ENCODE results near the gene PRRG3. TPM values are rescaled to one million over a fixed set of nuclear protein-coding genes. Genes with fewer than 3 reads are reported as not detected.

The PRRG3 gene
- total RNA-seq, 1 experiment from 2014 or later = not detected

DNA sequence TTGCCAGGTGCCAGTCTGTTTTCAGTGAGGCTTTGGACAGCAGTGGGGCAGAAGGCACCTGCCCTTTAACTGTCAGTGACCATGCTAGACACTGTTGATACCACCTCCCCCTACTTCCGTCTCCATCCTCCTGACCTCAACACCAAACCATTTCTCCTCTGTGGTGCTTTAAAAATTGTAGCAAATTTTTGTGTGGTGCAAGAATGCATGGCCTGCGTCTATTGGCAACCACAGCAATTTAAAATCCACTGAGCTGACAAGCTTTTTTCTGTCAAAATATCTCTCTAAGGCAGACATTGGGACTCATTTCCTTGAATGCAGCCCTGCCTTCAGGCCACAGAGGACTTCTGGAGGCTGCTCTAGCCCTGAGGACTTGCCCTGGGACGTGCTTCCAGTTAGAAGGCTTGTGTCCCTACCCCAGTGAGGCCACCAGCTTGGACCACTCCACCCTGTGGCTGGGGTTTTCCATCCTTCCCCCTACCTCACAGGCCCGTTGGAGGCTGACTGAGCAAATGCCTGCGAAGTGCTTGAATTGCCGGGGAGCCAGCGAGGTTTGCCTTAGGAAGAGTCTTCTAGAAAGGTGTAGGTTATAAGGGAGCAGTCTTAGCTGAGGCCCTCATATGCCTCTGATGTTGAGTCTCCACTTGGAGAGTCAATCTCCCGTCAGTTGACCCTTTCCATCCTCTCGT lies 6.9 kb downstream of the PRRG3 start:
- no peaks in the 10 kb centered on the region for H3K36me3 ChIP-seq
- H3K4me3 ChIP-seq = no peak overlapping the region
- H3K27me3 ChIP-seq = no peaks in the 10 kb centered on the region
- H3K9me3 ChIP-seq = no peaks in the 10 kb centered on the region
- no peak for DNase-seq

DNA sequence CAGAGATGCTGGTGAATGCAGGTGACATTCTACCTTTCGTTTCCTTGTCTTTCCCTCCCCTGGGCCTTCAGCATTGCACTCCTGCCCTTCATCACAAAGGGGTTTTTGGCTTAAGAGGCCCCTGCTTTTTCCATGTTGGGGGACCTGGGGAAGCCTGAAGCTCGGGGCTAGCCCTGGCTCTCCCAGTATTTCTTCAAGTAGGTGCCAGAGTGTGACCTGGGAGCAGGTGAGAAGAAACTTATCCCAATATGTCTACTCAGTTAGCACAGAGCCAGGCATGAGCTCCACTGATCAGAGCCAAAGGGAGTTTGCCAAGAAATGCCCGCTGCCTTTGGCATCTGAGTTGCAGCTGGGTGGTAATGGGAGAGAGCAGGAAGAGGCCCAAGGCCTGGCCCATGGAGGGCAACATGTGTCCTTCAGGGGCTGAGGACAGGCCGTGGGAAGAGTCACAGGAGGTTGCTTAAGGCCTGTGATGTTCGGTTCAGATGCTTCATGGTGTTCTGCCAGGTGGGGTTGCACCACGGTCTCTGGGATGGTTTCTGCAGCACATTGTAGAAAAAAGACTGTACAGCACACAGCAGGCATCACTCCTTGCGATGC lies 7.6 kb downstream of the PRRG3 start:
- no peak for DNase-seq

DNA sequence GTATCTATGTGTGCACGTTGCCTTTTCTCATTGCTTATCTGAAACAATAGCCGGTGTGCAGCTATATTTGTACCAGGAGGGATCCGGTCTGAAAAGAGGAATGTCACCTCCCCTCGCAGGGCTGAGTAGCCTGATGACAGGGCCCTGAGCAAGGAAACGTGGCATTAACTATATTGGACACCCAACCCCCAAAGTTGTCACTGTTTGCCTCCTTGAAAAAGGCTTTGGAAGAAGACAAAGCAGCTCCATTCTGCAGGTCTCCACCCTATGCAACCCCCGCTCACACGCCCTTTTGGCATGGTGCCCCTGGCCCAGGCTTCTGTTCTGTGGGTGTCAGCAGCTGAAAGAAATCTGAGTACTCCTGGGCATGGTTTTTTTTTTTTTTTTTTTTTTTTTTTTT lies 8.2 kb downstream of the PRRG3 start:
- peak; percentile 47 for DNase-seq
- no peak overlapping the region for H3K4me3 ChIP-seq
- H3K9me3 ChIP-seq = no peaks in the 10 kb centered on the region

More for the DNA sequence above, 7.6 kb downstream of the PRRG3 start:
- Histone ChIP-seq H3K9me3 (no peaks in the 10 kb centered on the region), H3K36me3 (no peaks in the 10 kb centered on the region), H3K4me3 (no peak overlapping the region), H3K27me3 (no peaks in the 10 kb centered on the region)

DNA sequence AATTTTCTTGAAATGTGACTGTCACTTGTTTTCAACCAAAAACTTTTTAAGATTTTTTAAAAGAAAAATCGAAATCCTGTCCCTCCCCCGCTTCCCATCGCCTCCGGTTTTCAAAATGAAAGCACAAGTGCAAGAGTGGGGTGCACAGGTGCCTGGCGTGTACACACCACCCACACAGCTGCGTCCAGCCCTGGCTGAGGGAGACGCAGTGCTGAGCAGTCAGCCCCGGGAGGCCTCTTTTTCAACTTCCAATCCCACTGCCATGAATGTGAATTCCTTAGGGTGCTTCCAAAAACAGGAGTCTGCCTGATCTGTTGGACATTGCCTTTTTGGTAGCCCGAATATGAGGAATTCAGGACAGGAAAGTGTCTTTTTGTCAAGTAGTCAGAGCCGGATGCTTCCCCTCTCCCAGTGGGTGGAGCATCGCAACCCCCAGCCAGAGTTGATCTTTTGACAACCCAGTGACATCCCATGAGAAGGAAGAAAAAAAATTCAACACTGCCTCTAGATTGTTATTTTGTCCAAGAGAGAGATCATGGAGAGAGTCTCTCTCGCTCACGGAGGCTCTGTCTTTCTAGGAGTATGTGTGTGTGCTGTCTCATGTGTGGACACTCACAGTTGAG lies 8.9 kb downstream of the PRRG3 start:
- no peak overlapping the region for H3K4me3 ChIP-seq
- no peak for DNase-seq

More for the DNA sequence above, 8.2 kb downstream of the PRRG3 start:
- H3K36me3 ChIP-seq = no peaks in the 10 kb centered on the region
- no peaks in the 10 kb centered on the region for H3K27me3 ChIP-seq

DNA sequence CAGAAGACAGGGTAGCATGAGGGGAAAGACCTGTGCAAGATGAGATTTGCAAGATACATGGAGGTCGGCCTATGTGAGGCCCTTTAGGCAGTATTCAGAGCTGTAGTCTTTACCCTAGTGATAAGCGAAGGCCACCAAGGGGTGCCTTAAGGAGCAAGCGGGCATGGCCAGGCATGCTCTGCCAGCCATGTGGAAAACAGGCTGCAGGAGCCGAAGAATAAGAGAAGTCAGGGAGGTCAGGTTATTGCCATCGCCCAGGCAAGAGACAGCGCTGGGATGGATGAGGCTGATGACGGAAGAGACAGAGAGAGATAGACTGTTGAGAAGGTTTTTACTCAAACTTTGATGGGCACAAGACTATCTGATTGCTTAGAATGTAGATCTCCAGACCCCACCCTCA lies 13.6 kb downstream of the PRRG3 start:
- Histone ChIP-seq H3K9me3 (no peaks in the 10 kb centered on the region), H3K4me3 (no peak overlapping the region), H3K36me3 (no peaks in the 10 kb centered on the region), H3K27me3 (no peaks in the 10 kb centered on the region)
- no peak for DNase-seq

More for the DNA sequence above, 8.9 kb downstream of the PRRG3 start:
- no peaks in the 10 kb centered on the region for H3K27me3 ChIP-seq
- H3K9me3 ChIP-seq = no peaks in the 10 kb centered on the region
- H3K36me3 ChIP-seq = no peaks in the 10 kb centered on the region

DNA sequence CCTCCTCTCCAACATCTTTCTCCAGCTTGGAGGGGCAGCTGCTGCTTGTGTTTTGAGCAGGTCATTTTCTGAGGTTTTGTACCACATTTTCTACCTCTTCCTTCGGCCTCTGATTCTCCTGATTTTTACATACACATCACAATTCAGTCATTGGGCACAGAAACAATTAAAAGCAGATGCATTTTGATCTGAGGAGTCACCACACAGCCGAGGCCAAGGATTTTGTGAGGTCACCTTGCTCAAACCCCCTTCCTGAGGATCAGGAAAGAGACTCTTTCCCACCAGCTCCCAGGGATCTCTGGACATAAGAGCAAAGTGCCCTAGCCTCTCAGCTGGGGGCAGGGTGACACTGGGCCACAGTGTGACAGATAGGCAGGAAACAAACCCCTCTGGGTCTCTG lies 15.2 kb downstream of the PRRG3 start:
- no peak overlapping the region for H3K4me3 ChIP-seq
- no peaks in the 10 kb centered on the region for H3K36me3 ChIP-seq
- no peak for DNase-seq
- H3K27me3 ChIP-seq = no peaks in the 10 kb centered on the region
- H3K9me3 ChIP-seq = no peaks in the 10 kb centered on the region

DNA sequence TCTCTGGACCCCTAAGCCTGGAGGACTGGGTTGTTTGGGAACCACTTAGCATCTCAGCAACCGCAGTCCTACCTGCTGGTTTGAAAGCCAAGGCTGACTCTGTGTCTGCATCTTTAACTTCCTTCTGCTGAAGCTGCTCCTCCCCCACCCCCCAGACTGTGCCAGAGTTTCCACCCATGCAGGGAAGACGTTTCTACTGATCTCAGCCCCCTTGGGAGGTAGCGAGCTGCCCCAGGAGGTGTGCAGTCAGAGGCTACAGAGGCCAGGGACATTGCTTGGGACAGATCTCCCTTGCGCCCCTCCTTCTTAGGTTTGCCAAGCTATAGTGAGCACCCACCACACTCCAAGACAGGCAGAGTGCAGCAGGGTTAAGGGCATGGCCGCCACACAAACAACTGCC lies 15.9 kb downstream of the PRRG3 start:
- no peaks in the 10 kb centered on the region for H3K9me3 ChIP-seq
- DNase-seq = no peak
- no peak overlapping the region for H3K4me3 ChIP-seq
- H3K36me3 ChIP-seq = no peaks in the 10 kb centered on the region
- no peaks in the 10 kb centered on the region for H3K27me3 ChIP-seq

DNA sequence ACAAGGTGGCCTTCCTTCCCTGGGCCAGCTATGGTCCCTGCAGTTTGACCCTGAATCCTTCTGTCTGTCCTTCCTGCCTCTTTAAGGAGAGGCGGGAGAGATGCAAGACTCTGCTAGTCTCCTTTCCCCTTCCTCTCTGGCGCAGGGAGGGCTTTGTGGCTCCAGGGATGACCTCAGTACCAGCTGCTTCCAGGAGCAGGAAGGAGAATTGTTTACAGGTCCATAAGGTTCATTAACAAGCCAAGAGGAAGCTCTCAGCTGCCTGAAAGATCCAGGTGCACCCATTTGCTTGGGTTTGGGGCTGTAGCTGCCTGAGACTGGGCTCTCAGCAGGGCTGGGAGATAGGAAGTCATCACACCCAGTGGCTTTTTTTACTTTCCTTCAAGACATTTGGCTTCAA lies 16.5 kb downstream of the PRRG3 start:
- peak; percentile 57 for DNase-seq
- Histone ChIP-seq H3K9me3 (no peaks in the 10 kb centered on the region), H3K4me3 (no peak overlapping the region), H3K36me3 (no peaks in the 10 kb centered on the region), H3K27me3 (no peaks in the 10 kb centered on the region)

DNA sequence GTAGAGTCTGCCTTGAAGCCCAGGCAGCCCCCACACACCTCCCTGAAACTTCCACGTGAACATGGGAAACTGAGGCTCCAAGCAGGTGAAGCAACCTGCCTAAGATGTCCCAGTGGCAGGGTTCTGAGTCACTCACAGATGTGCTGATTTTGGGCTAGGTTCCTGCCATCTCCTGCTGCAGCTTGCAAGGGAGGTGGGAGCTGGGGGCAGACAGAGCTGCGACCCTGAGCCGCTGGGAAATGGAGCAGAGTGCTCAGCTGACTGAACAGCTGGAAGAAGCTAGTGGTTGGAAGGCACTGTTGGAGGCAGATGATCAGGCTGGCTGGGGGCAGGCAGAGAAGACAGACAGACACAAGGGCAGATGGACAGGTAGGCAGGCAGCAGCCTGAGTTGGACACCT lies 17.0 kb downstream of the PRRG3 start:
- Histone ChIP-seq H3K9me3 (no peaks in the 10 kb centered on the region), H3K36me3 (no peaks in the 10 kb centered on the region), H3K4me3 (no peak overlapping the region), H3K27me3 (no peaks in the 10 kb centered on the region)
- DNase-seq = no peak

DNA sequence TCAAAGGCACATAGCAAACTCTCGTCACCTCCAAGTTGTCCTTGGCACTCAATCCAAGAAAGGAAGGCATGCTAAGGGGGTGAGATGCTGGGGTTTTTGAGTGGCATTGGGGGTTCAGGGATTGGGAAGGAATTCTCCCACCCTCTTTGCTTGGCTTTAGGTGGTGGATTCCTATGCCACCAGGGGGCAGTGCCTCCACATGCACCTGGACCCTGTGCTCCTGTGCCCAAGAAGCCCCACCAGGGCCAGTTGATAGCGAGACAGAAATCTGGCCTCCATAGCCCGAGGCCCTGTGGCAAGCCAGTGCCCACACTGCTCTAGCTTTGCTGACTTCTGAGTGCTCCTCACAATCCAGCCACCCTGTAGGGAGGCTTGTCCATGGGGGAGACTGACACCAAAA lies 18.6 kb downstream of the PRRG3 start:
- no peaks in the 10 kb centered on the region for H3K9me3 ChIP-seq
- H3K4me3 ChIP-seq = no peak overlapping the region
- no peaks in the 10 kb centered on the region for H3K36me3 ChIP-seq
- H3K27me3 ChIP-seq = no peaks in the 10 kb centered on the region
- DNase-seq = peak; percentile 24

DNA sequence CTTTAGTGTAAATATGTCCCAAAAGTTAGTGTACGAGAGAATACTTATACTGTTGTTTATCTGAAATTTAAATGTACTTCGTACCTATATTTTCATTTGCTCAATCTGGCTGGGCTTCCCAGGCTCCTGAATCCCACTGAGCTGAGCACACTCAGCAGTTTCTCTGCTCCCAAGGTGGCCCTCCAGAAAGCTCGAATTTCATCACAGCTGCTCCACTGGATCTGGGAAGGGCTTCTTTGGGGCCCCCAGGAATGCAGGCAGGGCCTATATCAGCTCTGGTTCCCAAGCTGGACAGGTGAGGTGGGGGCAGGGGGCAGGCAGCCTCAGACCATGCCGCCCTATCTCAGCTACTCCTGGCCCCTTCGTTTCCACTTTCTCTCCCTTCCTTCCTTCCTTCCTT lies 19.1 kb downstream of the PRRG3 start:
- Histone ChIP-seq H3K9me3 (no peaks in the 10 kb centered on the region), H3K4me3 (no peak overlapping the region), H3K36me3 (no peaks in the 10 kb centered on the region), H3K27me3 (no peaks in the 10 kb centered on the region)
- DNase-seq = no peak

DNA sequence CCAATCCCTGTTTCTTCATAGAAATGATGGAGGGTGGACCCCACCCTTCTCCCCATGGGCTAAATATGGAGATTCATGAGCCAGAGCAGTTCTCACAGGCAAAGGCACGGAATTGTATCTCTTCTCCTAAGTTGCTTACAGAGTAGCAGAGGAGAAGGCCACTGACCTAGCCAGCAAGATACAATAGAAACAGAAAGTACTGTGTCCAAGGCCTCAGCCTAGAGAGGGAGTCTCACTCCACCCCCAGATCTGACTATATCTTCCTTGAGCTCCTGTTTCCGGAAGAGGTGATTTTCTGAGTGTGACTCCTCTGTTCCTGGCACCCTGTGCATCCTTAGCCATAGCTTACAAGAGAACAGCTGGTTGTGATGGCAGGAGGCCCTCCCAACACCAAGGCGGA lies 20.5 kb downstream of the PRRG3 start, which contains the start of gene FATE1:
Gene FATE1, plus strand, starts transcription at position 284 of the 400 bp plus-strand sequence. Its CDS starts 85 bp downstream, at position 369.
- Histone ChIP-seq H3K4me3 (no peak within 1 kb of the TSS), H3K9me3 (no peaks in the 10 kb centered on the region)
- DNase-seq = peak; percentile 34

DNA sequence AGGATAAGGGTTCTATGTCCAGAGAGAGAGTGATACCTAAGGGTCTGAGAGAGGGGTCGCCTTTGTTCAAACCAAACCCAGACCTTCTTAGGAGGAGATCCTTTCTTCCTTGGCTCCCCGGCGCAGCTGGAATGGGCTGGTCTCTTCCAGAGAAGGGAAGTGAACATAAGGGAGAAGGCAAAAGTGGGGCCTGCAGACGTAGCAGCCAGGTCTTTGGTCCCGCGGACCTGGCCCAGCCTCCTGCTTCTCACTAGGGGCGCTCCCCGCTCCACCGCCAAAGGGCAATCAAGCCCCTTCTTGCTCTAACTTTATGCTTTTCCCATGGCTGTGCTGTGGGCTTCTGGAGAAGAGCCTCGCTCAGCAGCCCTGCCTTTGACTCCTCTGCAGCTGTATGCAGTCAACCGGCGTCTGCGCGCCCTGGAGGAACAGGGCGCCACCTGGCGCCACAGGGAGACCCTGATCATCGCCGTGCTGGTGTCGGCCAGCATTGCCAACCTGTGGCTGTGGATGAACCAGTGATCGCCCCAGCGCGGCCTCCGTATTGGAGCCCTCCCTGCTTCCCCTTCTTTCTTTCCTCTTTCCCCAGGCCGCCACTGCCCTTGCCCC lies 27.1 kb downstream of the PRRG3 start:
- Histone ChIP-seq H3K27me3 (no peaks in the 10 kb centered on the region), H3K4me3 (no peak overlapping the region), H3K9me3 (no peaks in the 10 kb centered on the region), H3K36me3 (no peaks in the 10 kb centered on the region)
- no peak for DNase-seq

More for the DNA sequence above, 20.5 kb downstream of the PRRG3 start, which contains the start of gene FATE1:
- Histone ChIP-seq H3K36me3 (no peaks in the 10 kb centered on the region), H3K27me3 (no peaks in the 10 kb centered on the region)

DNA sequence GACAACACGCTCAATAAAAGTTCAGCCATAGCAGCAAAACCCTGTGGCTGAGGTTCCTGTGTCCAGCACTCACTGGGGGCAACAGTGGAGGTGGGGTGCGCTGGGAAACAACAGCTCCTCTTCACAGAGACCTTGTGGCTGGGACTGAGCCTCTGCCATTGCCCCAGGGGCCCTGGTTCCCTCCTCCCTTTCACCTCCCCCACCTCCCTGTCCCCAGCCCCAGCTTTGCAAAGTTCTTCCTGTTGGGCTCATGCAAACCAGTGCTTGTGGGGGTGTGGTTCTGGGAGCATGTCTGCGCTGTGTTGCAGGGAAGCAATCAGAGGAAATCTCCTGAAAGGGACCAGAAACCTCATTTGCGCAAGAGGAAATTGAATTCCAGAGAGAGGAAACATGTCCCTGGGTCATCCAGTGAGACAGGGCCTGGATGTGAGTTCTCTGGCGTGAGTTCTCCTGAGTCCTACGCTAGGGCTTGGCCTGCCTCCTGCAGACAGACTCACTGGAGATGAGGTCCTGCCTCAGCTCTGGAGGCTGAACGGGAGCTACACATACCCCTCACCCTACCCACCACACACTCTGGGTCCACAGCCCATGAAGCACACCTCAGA lies 28.0 kb downstream of the PRRG3 start:
- Histone ChIP-seq H3K4me3 (no peak overlapping the region), H3K36me3 (no peaks in the 10 kb centered on the region), H3K27me3 (no peaks in the 10 kb centered on the region), H3K9me3 (no peaks in the 10 kb centered on the region)
- no peak for DNase-seq

DNA sequence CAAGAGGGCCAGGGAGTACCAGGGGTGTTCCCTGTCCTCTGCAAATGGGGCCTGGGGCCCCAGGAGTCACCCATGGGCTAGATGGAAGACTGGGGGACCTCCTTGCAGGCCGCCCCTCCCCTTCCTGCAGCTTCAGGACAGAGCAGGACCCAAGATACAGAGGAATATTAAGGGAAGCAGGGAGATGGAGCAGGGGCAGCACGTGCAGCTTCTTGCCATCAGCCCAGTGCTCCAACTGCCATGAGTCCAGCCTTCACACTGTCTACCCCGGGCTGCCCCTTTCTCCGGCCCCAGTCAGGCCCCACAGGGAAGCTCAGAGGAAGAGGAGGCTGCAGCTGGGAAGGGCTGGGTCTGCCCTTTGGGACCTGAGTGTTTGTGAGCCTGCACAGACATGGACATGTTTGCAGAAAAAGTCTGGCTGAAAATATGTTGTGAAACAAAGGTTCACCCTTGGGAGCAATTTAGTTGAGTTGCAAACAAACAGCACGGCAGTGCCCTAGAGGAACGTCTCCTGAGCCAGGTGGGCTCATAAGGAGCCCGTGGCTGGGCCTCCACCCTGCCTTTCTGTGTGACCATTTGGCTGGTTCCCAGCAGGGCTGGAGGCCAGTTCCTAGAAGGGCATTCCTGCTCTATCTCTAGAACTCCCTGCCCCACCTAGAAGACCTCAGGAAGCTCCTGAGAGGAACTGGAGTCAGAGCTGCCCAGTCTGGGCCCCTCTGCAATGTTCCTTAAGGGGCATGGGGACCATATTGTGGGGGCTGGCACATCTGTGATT lies 29.5 kb downstream of the PRRG3 start:
- no peaks in the 10 kb centered on the region for H3K27me3 ChIP-seq

DNA sequence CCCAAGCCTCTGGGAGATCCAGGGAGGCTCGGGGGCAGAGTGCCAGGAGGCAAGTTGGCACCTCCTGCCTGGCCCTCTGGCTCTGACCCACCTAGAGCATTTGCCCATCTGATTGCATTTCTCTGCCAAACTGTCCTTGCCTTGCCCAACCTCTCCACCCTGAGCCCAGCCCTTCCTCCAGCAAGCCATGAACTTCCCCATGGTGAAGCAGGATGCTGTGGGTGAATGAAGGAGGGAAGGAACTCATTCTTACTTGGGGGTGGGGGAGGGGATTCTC lies 30.0 kb downstream of the PRRG3 start:
- no peak overlapping the region for H3K4me3 ChIP-seq
- no peaks in the 10 kb centered on the region for H3K9me3 ChIP-seq
- H3K27me3 ChIP-seq = no peaks in the 10 kb centered on the region
- no peaks in the 10 kb centered on the region for H3K36me3 ChIP-seq
- no peak for DNase-seq

More for the DNA sequence above, 29.5 kb downstream of the PRRG3 start:
- no peaks in the 10 kb centered on the region for H3K9me3 ChIP-seq
- DNase-seq = no peak
- H3K36me3 ChIP-seq = no peaks in the 10 kb centered on the region
- no peak overlapping the region for H3K4me3 ChIP-seq

Data from MG63 (cell line).